Measurements from ENCODE around the gene HRK.

DNA sequence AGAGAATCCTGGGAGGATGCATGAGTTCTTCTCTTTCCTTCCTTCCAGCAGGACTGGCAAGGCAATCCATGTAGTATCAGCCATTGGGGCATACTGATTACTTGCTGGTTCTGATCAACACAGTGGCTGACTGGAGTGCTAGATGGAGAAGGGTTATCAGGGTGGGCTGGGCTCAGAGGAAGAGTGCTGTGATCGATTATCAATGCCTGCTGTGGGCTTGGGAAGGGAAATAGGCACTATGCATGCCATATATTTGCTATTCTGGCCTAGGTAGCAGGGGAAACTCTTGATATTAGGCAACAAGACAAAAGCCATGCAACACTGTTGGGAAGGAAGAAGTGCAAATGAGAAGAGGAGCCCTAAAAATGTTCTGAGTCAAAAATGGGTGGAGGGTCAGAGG is 45.8 kb downstream of the HRK start:
- TF ChIP-seq GATA2 (IDR thresholded peaks at IDR 0.05; ENCODE audit: low read depth, low read length) (no peak), GATA3 (IDR thresholded peaks at IDR 0.05; ENCODE audit: low read depth, low read length) (no peak)

Measured in SH-SY5Y (cell line).